MG63 (cell line): ENCODE measurements around the gene RNF182. TPM values are rescaled to one million over a fixed set of nuclear protein-coding genes. Genes with fewer than 3 reads are reported as not detected.
A peak's percentile ranks its signal among the peaks of the same experiment; 100 is the strongest.
"Not testable (repeated sequence)": the region's sequence is repeated elsewhere in the genome, so short reads cannot be mapped to it uniquely, and the experiment has no call there.

Experiments
- DNase-seq: peaks from one replicate; pipeline ENCODE4 v3.0.0-alpha.2; 2020
- H3K27me3 ChIP-seq: fragments of 250-450 bp; sonication (Bioruptor Pico); 2 replicates; pipeline ENCODE4 v1.5.1; 2020; ENCODE audit warnings: mild to moderate bottlenecking, moderate library complexity
- H3K36me3 ChIP-seq: fragments of 250-450 bp; sonication (Bioruptor Pico); 2 replicates; pipeline ENCODE4 v1.5.1; 2020; ENCODE audit warnings: mild to moderate bottlenecking, moderate library complexity
- H3K4me3 ChIP-seq: fragments of 250-450 bp; sonication (Bioruptor Pico); 2 replicates; pipeline ENCODE4 v1.5.1; 2020; ENCODE audit warnings: mild to moderate bottlenecking, moderate library complexity
- H3K9me3 ChIP-seq: fragments of 250-450 bp; sonication (Bioruptor Pico); 2 replicates; pipeline ENCODE4 v1.5.1; 2020; ENCODE audit warnings: mild to moderate bottlenecking, moderate library complexity
- total RNA-seq: library from RNA; depleted of rRNA; stranded (reverse); fragments of >200 nt; shearing (Covaris generic); gene quantifications from 2 replicates; pipeline ENCODE4 v1.2.3, GENCODE V29; 2014; ENCODE audit warnings: low replicate concordance; rRNA removed

Gene RNF182, protein sequence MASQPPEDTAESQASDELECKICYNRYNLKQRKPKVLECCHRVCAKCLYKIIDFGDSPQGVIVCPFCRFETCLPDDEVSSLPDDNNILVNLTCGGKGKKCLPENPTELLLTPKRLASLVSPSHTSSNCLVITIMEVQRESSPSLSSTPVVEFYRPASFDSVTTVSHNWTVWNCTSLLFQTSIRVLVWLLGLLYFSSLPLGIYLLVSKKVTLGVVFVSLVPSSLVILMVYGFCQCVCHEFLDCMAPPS
- 0.23 and 0.42 TPM in 2 replicates for total RNA-seq

GRCh38 chr6:13924949-13925881 is at the start of gene RNF182:
Gene RNF182 (plus strand): TSS chr6:13924952. CDS start chr6:13977120, 52,168 bp downstream.
- no peaks in the 10 kb centered on the region; the same call in 1 of the 2 replicates for H3K9me3 ChIP-seq
- peak within 1 kb of the TSS; percentile 39 for H3K4me3 ChIP-seq
- DNase-seq: no peak
- peaks cover 54% of the 10 kb centered on the region for H3K27me3 ChIP-seq
- H3K36me3 ChIP-seq: no peaks in the 10 kb centered on the region

DNA sequence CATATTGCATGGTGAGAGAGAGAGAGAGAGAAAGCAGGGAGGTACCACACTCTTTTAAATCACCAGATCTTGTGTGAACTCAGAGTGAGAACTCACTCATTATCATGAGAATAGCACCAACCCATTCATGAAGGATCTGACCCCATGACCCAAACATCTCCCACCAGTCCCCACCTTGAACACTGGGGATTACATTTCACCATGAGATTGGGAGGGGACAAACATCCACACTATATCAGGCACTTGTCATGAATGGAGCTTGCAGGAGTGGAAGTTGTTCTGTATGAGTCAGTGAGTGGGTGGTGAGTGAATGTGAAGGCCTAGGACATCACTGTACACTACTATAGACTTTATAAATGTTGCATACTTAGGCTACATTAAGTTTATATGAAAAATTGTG is 47.7 kb upstream of the RNF182 start:
- Histone ChIP-seq H3K4me3 (no peak overlapping the region), H3K27me3 (no peaks in the 10 kb centered on the region), H3K36me3 (no peaks in the 10 kb centered on the region), H3K9me3 (peaks cover 4% of the 10 kb centered on the region; the same call in 1 of the 2 replicates)
- no peak for DNase-seq

GRCh38 chr6:13880061-13880663 is 44.6 kb upstream of the RNF182 start:
- H3K27me3 ChIP-seq, H3K4me3 ChIP-seq, H3K36me3 ChIP-seq, H3K9me3 ChIP-seq, DNase-seq: not testable (repeated sequence)

- no peaks in the 10 kb centered on the region for H3K36me3 ChIP-seq
- no peak for DNase-seq
- H3K27me3 ChIP-seq: peaks cover 2% of the 10 kb centered on the region; the same call in 1 of the 2 replicates
- H3K4me3 ChIP-seq: no peak overlapping the region
- peaks cover 4% of the 10 kb centered on the region; the same call in 1 of the 2 replicates for H3K9me3 ChIP-seq
These were observed 43.1 kb upstream of the RNF182 start for GRCh38 chr6:13881621-13882165.

DNA sequence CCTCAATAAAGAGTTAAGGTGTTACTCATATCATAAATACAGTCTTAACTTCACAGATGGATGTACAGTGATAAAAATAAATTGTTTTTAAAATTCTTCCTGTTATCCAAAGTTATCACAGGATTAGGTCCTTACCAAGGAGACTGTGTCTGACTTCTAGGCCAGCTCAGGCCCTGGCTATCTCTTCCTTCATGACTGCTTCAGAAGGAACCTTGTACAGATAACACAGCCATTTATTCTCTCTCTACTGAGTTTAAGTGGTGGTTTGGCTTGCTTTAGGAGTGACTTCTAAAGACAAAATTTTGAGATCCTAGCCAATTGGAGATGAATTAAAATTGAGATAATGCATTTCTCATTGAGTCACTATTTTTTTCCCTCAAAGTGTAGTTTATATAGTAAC is 40.8 kb upstream of the RNF182 start:
- H3K27me3 ChIP-seq: peaks cover 2% of the 10 kb centered on the region; the same call in 1 of the 2 replicates

DNA sequence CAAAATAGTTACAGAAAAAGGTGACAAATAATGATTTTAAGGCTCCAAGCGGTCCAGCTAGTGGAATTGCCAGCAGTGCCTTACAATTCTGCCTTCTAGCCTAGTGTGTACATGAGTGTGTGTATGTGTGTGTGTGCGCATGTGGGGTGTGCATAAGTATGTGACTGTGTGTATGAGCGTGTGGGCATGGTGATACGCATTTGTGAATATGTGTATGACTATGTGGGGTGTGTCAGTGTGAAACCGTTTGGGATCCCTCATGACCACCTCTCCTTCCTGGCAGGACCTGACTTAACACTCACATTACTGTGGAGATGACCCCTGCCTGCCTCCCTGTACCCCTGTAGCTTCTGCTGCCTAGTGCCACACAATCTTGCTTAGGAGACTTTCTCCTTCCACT is 40.4 kb upstream of the RNF182 start:
- peaks cover 2% of the 10 kb centered on the region; the same call in 1 of the 2 replicates for H3K27me3 ChIP-seq
- H3K4me3 ChIP-seq: no peak overlapping the region
- H3K36me3 ChIP-seq: no peaks in the 10 kb centered on the region
- H3K9me3 ChIP-seq: no peaks in the 10 kb centered on the region
- DNase-seq: no peak

More for the DNA sequence above, 40.8 kb upstream of the RNF182 start:
- Histone ChIP-seq H3K36me3 (no peaks in the 10 kb centered on the region), H3K9me3 (no peaks in the 10 kb centered on the region), H3K4me3 (no peak overlapping the region)
- no peak for DNase-seq

DNA sequence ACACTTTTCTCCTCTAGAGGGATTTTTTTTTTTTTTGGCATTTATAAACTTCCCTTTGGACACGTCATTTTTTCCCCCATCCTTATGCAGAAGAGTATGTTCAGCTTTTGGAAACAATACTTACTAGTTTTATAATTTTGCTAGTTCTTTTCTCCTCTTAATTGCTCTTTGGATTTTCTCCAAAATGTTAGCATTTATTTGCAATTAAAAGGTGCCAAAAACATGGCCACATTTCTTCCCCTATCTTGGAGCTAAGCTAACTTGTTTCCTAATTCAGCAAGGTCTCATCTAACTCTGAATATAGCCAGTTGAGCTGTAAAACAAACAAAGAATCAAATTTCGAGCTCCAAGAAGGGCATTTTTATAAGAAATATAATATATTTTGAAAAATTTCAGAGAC is 39.2 kb upstream of the RNF182 start:
- Histone ChIP-seq H3K36me3 (no peaks in the 10 kb centered on the region), H3K4me3 (no peak overlapping the region), H3K27me3 (peaks cover 2% of the 10 kb centered on the region; the same call in 1 of the 2 replicates), H3K9me3 (no peaks in the 10 kb centered on the region)
- DNase-seq: no peak

GRCh38 chr6:13886949-13887348 is 37.8 kb upstream of the RNF182 start:
- peaks cover 2% of the 10 kb centered on the region; the same call in 1 of the 2 replicates for H3K27me3 ChIP-seq
- no peaks in the 10 kb centered on the region for H3K36me3 ChIP-seq
- no peak for DNase-seq
- no peak overlapping the region for H3K4me3 ChIP-seq
- no peaks in the 10 kb centered on the region for H3K9me3 ChIP-seq

- no peak for DNase-seq
- peaks cover 9% of the 10 kb centered on the region; the same call in 1 of the 2 replicates for H3K27me3 ChIP-seq
- no peak overlapping the region for H3K4me3 ChIP-seq
- H3K9me3 ChIP-seq: no peaks in the 10 kb centered on the region; the same call in 1 of the 2 replicates
- no peaks in the 10 kb centered on the region for H3K36me3 ChIP-seq
These were observed 32.6 kb upstream of the RNF182 start for GRCh38 chr6:13892017-13892645.

DNA sequence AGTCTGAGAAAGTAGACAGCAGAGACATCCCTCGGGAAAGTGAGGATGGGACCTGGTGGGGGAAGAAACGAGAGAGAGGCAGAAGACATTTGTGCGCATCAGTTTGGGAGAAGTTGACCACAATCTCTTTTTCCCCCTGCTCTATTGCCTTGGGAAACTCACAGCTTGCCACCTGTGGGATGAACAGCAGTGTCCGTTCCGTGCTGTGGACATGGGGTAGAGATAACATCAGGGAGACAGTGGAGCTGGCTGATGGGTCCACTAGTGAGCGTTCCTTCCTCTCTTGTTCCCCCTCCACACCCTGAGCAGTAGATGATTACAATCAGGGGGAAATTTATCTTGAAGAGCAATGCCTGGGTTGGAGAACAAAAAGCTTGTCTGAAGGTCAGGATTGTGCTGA is 21.8 kb upstream of the RNF182 start:
- no peaks in the 10 kb centered on the region for H3K9me3 ChIP-seq
- no peak for DNase-seq
- H3K4me3 ChIP-seq: no peak overlapping the region
- H3K36me3 ChIP-seq: no peaks in the 10 kb centered on the region
- H3K27me3 ChIP-seq: peaks cover 31% of the 10 kb centered on the region

DNA sequence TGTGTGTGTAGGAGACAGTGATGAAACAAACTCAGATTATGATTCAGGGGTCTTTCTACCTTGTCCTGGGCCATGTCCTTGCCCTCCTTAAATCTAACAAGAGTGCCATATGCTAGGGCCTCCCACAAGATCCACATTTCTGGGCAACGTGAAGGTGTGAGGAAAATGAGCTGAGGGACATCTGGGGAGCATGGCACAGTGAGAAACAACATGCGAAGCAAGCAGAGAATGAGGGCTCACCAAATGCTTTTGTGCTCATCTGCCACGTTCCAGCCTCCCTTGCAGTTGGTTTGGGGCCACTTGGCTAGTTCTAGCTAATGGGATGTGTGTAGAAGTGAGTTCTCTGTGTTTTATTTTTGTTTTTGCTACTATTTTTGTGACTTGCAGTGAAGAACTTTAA is 21.4 kb upstream of the RNF182 start:
- no peaks in the 10 kb centered on the region for H3K9me3 ChIP-seq
- no peak for DNase-seq
- no peak overlapping the region for H3K4me3 ChIP-seq
- H3K27me3 ChIP-seq: peaks cover 31% of the 10 kb centered on the region
- H3K36me3 ChIP-seq: no peaks in the 10 kb centered on the region

DNA sequence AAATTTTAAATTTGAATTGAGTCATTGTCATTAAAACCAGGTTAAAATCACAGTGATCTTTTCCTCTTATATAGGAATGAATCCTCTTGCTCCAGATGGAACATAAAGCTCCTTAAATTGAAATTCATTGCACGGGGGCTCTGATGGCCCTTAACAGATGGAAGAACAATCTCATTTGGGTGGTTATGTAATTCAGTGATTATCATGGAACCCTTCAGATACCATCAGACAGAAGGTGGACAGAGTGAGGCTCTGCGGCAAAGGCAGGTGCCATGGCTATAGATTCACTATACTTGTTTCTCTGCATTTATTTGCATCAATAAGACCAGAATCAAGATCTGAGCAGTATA is 17.8 kb upstream of the RNF182 start:
- Histone ChIP-seq H3K36me3 (no peaks in the 10 kb centered on the region), H3K9me3 (no peaks in the 10 kb centered on the region), H3K27me3 (peaks cover 41% of the 10 kb centered on the region), H3K4me3 (no peak overlapping the region)
- DNase-seq: no peak

DNA sequence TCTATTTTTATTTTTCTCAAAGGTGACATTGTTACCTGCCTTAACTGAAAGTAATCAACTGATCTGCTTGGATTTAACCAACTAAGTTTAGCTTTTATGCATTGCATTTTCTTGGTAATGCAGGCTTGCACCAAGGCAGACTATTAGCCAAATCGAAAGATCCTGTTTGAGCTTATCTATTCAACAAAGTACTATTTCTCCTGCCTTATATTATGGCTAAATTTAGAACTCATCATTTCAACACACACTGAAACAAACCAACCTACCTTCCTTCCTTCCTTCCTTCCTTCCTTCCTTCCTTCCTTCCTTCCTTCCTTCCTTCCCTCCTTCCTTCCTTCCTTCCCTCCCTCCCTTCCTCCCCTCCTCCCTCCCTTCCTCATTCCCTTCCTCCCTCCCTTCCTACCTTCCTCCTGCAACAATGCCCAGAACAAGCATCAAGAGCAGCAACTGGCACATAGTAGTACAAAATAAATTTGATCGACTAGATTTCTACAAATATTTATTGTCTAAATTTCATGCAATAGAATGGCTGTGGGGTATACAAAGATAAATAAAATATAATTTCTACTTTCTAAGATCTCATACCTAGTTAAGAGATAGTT is 17.0 kb upstream of the RNF182 start:
- Histone ChIP-seq H3K9me3 (no peaks in the 10 kb centered on the region), H3K27me3 (peaks cover 43% of the 10 kb centered on the region), H3K4me3 (no peak overlapping the region), H3K36me3 (no peaks in the 10 kb centered on the region)
- no peak for DNase-seq

GRCh38 chr6:13908955-13909381 is 15.8 kb upstream of the RNF182 start:
- Histone ChIP-seq H3K4me3 (no peak overlapping the region), H3K36me3 (no peaks in the 10 kb centered on the region), H3K9me3 (no peaks in the 10 kb centered on the region), H3K27me3 (peaks cover 37% of the 10 kb centered on the region)
- peak; percentile 24 for DNase-seq

- no peak for DNase-seq
- Histone ChIP-seq H3K4me3 (no peak overlapping the region), H3K9me3 (no peaks in the 10 kb centered on the region), H3K36me3 (no peaks in the 10 kb centered on the region), H3K27me3 (peaks cover 39% of the 10 kb centered on the region)
These were observed 14.3 kb upstream of the RNF182 start for GRCh38 chr6:13910443-13910842.

DNA sequence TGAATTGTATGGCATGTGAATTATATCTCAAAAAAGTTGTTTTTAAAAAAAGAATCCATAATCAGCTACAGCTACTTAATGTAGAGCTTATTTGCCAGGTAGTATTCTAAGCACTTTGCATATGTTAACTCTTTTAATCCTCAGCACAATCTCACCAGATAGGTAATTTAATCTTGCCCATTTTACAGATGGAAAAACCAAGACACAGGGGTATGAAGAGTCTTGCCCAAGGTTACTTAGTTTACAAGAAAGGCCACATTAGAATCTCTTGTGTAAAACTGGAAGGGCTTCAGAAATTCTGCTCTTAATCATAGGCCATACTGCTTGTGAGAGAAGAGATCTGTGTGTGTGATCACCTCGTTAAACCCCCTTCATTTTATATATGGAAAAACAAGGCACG is 13.4 kb upstream of the RNF182 start:
- no peak for DNase-seq
- H3K36me3 ChIP-seq: no peaks in the 10 kb centered on the region
- H3K4me3 ChIP-seq: no peak overlapping the region
- peaks cover 36% of the 10 kb centered on the region for H3K27me3 ChIP-seq
- no peaks in the 10 kb centered on the region for H3K9me3 ChIP-seq
